ENCODE results near the gene GRK6. TPM values are rescaled to one million over a fixed set of nuclear protein-coding genes. Genes with fewer than 3 reads are reported as not detected.
"Not testable (repeated sequence)": the region's sequence is repeated elsewhere in the genome, so short reads cannot be mapped to it uniquely, and the experiment has no call there.

GRK6 gene
- total and polyA plus RNA-seq, 4 donors = 13.0 to 27.6 (median 20.4) TPM

DNA sequence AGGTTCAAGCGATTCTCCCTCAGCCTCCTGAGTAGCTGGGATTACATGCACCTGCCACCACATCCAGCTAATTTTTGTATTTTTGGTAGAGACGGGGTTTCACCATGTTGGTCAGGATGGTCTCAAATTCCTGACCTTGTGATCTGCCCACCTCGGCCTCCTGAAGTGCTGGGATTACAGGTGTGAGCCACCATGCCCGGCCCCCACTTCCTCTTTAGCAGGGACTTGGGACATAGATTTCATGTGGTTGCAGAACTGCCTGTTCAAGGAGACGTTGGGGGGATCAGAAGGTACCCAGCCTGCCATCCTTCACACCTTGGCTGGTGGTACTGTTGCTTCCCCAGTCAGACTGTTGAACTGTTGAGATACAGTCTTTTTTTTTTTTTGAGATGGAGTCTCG is 9.4 kb upstream of the GRK6 start:
- not testable (repeated sequence) for DNase-seq; ATAC-seq (ENCODE audit: low FRiP score)
- 93 to 95% methylated on average over 6 of the region's 6 CpGs for WGBS, 2 donors

GRCh38 chr5:177419046-177419445 is 7.4 kb upstream of the GRK6 start:
- H3K36me3 ChIP-seq (ENCODE audit: control insufficient read depth in 1 of 2, insufficient read depth in 2 of 2, low read length in 1 of 2) = no peaks in the 10 kb centered on the region
- intact Hi-C loops (cut with DNase I) = no loop called here
- DNase-seq (no peak), ATAC-seq (ENCODE audit: low FRiP score) (no peak)
- H3K4me3 ChIP-seq (ENCODE audit: low read length in 2 of 2) = no peak overlapping the region
- no peaks in the 10 kb centered on the region for H3K4me1 ChIP-seq (ENCODE audit: control insufficient read depth in 1 of 2, insufficient read depth in 2 of 2, low read length in 2 of 2)
- no peak overlapping the region for H3K27ac ChIP-seq (ENCODE audit: low read depth in 1 of 2, low read length in 2 of 2)
- WGBS, 2 donors = 76 to 77% methylated on average over 3 of the region's 3 CpGs
- H3K9me3 ChIP-seq (ENCODE audit: control insufficient read depth, low read length) = no peaks in the 10 kb centered on the region
- no peaks in the 10 kb centered on the region for H3K27me3 ChIP-seq (ENCODE audit: control insufficient read depth in 1 of 2, insufficient read depth in 2 of 2, low read length in 1 of 2)

More for the DNA sequence above, 9.4 kb upstream of the GRK6 start:
- H3K27ac ChIP-seq (ENCODE audit: low read depth in 1 of 2, low read length in 2 of 2); H3K36me3 ChIP-seq (ENCODE audit: control insufficient read depth in 1 of 2, insufficient read depth in 2 of 2, low read length in 1 of 2); H3K4me3 ChIP-seq (ENCODE audit: low read length in 2 of 2); H3K9me3 ChIP-seq (ENCODE audit: control insufficient read depth, low read length); intact Hi-C loops (cut with DNase I); H3K4me1 ChIP-seq (ENCODE audit: control insufficient read depth in 1 of 2, insufficient read depth in 2 of 2, low read length in 2 of 2); H3K27me3 ChIP-seq (ENCODE audit: control insufficient read depth in 1 of 2, insufficient read depth in 2 of 2, low read length in 1 of 2): not testable (repeated sequence)

- ATAC-seq (ENCODE audit: low FRiP score); intact Hi-C loops (cut with DNase I); H3K27me3 ChIP-seq (ENCODE audit: control insufficient read depth in 1 of 2, insufficient read depth in 2 of 2, low read length in 1 of 2); H3K9me3 ChIP-seq (ENCODE audit: control insufficient read depth, low read length); H3K27ac ChIP-seq (ENCODE audit: low read depth in 1 of 2, low read length in 2 of 2); H3K4me1 ChIP-seq (ENCODE audit: control insufficient read depth in 1 of 2, insufficient read depth in 2 of 2, low read length in 2 of 2); H3K36me3 ChIP-seq (ENCODE audit: control insufficient read depth in 1 of 2, insufficient read depth in 2 of 2, low read length in 1 of 2); DNase-seq; H3K4me3 ChIP-seq (ENCODE audit: low read length in 2 of 2): not testable (repeated sequence)
- WGBS, 2 donors = 82 to 85% methylated on average over 7 of the region's 7 CpGs
Observed at GRCh38 chr5:177420472-177420871, 6.0 kb upstream of the GRK6 start.

GRCh38 chr5:177421062-177421798 is 5.2 kb upstream of the GRK6 start:
- Histone ChIP-seq H3K4me3 (ENCODE audit: low read length in 2 of 2) (no peak overlapping the region), H3K27ac (ENCODE audit: low read depth in 1 of 2, low read length in 2 of 2) (no peak overlapping the region), H3K36me3 (ENCODE audit: control insufficient read depth in 1 of 2, insufficient read depth in 2 of 2, low read length in 1 of 2) (no peaks in the 10 kb centered on the region), H3K27me3 (ENCODE audit: control insufficient read depth in 1 of 2, insufficient read depth in 2 of 2, low read length in 1 of 2) (no peaks in the 10 kb centered on the region), H3K4me1 (ENCODE audit: control insufficient read depth in 1 of 2, insufficient read depth in 2 of 2, low read length in 2 of 2) (no peaks in the 10 kb centered on the region), H3K9me3 (ENCODE audit: control insufficient read depth, low read length) (no peaks in the 10 kb centered on the region)
- intact Hi-C loops (cut with DNase I) = no loop called here
- 85 to 87% methylated on average over 6 of the region's 6 CpGs for WGBS, 2 donors
- ATAC-seq (ENCODE audit: low FRiP score) = no peak
- no peak for DNase-seq

DNA sequence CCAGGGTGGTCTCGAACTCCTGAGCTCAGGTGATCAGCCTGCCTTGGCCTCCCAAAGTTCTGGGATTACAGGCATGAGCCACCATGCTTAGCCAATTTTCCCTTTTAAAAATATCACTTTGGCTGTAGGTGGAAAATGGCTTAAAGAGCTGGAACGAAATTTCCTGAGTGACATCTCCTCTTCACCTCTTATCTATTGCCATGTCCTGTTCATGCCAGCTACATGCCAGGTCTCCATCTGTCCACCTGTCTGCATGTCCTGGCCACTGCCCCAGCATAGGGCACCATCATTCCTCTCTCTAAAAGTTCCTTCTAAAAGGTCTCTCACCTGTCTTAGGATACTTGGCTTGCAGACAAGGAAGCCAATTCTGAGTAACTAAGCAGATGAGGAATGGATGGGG is 2.8 kb upstream of the GRK6 start:
- Histone ChIP-seq H3K4me1 (ENCODE audit: control insufficient read depth in 1 of 2, insufficient read depth in 2 of 2, low read length in 2 of 2) (peaks cover 0 to 3% of the 10 kb centered on the region in 2 donors), H3K4me3 (ENCODE audit: low read length in 2 of 2) (no peak overlapping the region), H3K9me3 (ENCODE audit: control insufficient read depth, low read length) (no peaks in the 10 kb centered on the region), H3K27me3 (ENCODE audit: control insufficient read depth in 1 of 2, insufficient read depth in 2 of 2, low read length in 1 of 2) (no peaks in the 10 kb centered on the region), H3K27ac (ENCODE audit: low read depth in 1 of 2, low read length in 2 of 2) (no peak overlapping the region), H3K36me3 (ENCODE audit: control insufficient read depth in 1 of 2, insufficient read depth in 2 of 2, low read length in 1 of 2) (no peaks in the 10 kb centered on the region)
- DNase-seq (no peak), ATAC-seq (ENCODE audit: low FRiP score) (no peak)
- intact Hi-C loops (cut with DNase I) = no loop called here
- WGBS, 2 donors = 87 to 96% methylated on average over 2 of the region's 2 CpGs

DNA sequence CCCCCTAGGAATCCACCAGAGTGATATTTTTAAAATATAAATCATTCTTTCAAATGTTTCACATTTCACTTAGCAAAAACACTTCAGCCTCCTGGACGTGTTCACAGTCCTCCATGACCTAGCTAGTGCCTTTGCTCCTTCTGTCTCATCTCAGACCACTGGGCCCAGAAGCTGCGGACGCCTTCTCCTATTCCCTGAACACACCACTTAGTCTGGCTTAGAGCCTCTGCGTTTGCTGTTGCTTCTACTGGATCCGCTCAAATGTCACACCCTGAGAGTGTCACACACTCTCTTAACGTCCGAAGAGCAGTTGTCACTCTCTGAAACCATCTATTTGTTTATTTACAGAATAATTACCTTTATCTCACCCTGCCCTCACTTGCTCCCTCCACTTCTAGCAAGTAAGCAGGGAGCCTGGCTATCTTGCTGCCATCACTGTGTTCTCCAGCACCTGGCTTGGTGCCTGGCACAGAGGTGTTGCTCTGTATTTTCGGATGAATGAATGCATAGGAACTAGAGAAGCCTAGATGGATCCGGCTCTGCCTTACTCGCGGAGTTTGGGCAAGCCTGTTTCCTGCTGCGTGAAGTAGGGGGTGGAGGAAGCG is 1.2 kb upstream of the GRK6 start:
- intact Hi-C loops (cut with DNase I) = no loop called here
- WGBS, 2 donors = 44 to 48% methylated on average over 13 of the region's 13 CpGs

GRCh38 chr5:177425801-177426565 is 493 bp upstream of the GRK6 start:
- H3K4me1 ChIP-seq (ENCODE audit: control insufficient read depth in 1 of 2, insufficient read depth in 2 of 2, low read length in 2 of 2) = peaks cover 0 to 3% of the 10 kb centered on the region in 2 donors
- peak overlapping the region; percentile 36 for H3K4me3 ChIP-seq (ENCODE audit: low read length in 2 of 2)
- no peaks in the 10 kb centered on the region for H3K36me3 ChIP-seq (ENCODE audit: control insufficient read depth in 1 of 2, insufficient read depth in 2 of 2, low read length in 1 of 2)
- ATAC-seq (ENCODE audit: low FRiP score) (peak; percentile 98), DNase-seq (peak; percentile 99 to 100)
- no peaks in the 10 kb centered on the region for H3K27me3 ChIP-seq (ENCODE audit: control insufficient read depth in 1 of 2, insufficient read depth in 2 of 2, low read length in 1 of 2)
- no peaks in the 10 kb centered on the region for H3K9me3 ChIP-seq (ENCODE audit: control insufficient read depth, low read length)
- H3K27ac ChIP-seq (ENCODE audit: low read depth in 1 of 2, low read length in 2 of 2) = peak overlapping the region; percentile 79 to 94
- 1% methylated on average over 50 to 52 of the region's 52 CpGs for WGBS, 2 donors
- intact Hi-C loops (cut with DNase I) = loop anchor here in 1 of 2 donors (2.0 kb wide), 2 partner anchors 29 to 71 kb away; partner anchors contain the start of gene PDLIM7

More for the DNA sequence above, 1.2 kb upstream of the GRK6 start:
- Histone ChIP-seq H3K36me3 (ENCODE audit: control insufficient read depth in 1 of 2, insufficient read depth in 2 of 2, low read length in 1 of 2) (no peaks in the 10 kb centered on the region), H3K4me1 (ENCODE audit: control insufficient read depth in 1 of 2, insufficient read depth in 2 of 2, low read length in 2 of 2) (peaks cover 0 to 3% of the 10 kb centered on the region in 2 donors), H3K9me3 (ENCODE audit: control insufficient read depth, low read length) (no peaks in the 10 kb centered on the region), H3K4me3 (ENCODE audit: low read length in 2 of 2) (peak overlapping the region in 1 of 2 donors; percentile 36), H3K27ac (ENCODE audit: low read depth in 1 of 2, low read length in 2 of 2) (peak overlapping the region in 1 of 2 donors; percentile 85), H3K27me3 (ENCODE audit: control insufficient read depth in 1 of 2, insufficient read depth in 2 of 2, low read length in 1 of 2) (no peaks in the 10 kb centered on the region)
- DNase-seq = no peak
- ATAC-seq (ENCODE audit: low FRiP score) = no peak

- Histone ChIP-seq H3K9me3 (ENCODE audit: control insufficient read depth, low read length) (no peaks in the 10 kb centered on the region), H3K27me3 (ENCODE audit: control insufficient read depth in 1 of 2, insufficient read depth in 2 of 2, low read length in 1 of 2) (no peaks in the 10 kb centered on the region), H3K4me3 (ENCODE audit: low read length in 2 of 2) (peak overlapping the region; percentile 63 to 86), H3K36me3 (ENCODE audit: control insufficient read depth in 1 of 2, insufficient read depth in 2 of 2, low read length in 1 of 2) (no peaks in the 10 kb centered on the region), H3K27ac (ENCODE audit: low read depth in 1 of 2, low read length in 2 of 2) (no peak overlapping the region), H3K4me1 (ENCODE audit: control insufficient read depth in 1 of 2, insufficient read depth in 2 of 2, low read length in 2 of 2) (peaks cover 0 to 3% of the 10 kb centered on the region in 2 donors)
- 19 to 22% methylated on average over 11 of the region's 11 CpGs for WGBS, 2 donors
- intact Hi-C loops (cut with DNase I) = loop anchor here in 1 of 2 donors (2.0 kb wide), 2 partner anchors 27 to 69 kb away; partner anchors contain the start of gene PDLIM7
- DNase-seq = no peak
- no peak for ATAC-seq (ENCODE audit: low FRiP score)
Observed at GRCh38 chr5:177427211-177427822, 841 bp downstream of the GRK6 start.

All from aorta (tissue), 5 donors.